ENCODE data around the gene NXPH1.

The NXPH1 gene

GRCh38 chr7:8739837-8740236 is 306.4 kb downstream of the NXPH1 start:
- no peak for DNase-seq

GRCh38 chr7:8742837-8743236 is 309.4 kb downstream of the NXPH1 start:
- no peak for DNase-seq

GRCh38 chr7:8747338-8747737 is 313.9 kb downstream of the NXPH1 start:
- DNase-seq = no peak

- DNase-seq = no peak
Measured at GRCh38 chr7:8751557-8752231, 318.3 kb downstream of the NXPH1 start.

DNA sequence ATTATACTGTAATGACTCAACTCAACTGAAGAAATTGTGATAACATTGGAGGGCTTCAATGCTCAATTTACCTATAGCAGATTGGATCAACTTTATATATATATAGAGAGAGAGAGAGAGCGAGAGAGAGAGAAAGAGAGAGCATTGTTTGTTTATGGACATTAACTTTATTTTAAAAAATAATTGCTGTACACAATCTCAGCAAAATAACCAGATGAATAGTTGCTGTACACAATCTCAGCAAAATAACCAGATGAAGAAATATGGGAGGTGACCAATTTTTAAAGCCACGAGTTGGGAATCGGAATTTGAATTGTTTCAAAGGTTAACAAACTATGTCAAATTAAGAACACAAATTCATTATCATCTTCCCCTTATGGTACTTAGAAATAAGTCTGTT is 319.9 kb downstream of the NXPH1 start:
- no peak for DNase-seq

DNA sequence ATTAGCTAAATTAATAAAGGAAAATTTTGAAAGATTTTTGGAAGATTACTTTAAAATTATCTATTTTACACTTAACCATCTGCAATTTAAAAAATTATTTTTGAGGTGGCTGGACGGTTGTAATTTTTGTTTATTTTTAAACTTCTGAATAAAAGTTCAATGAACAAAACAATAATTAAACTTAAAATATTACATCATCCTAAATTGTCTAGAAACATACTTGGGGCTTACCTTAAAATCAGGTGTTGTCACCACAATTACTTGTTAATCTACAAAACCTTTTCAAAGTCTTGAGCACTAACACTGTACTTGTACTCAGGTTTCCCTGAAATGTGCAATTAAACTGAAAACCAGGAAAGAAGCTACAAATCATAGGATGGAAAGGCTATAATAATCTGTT is 328.3 kb downstream of the NXPH1 start:
- no peak for DNase-seq

GRCh38 chr7:8762803-8763202 is 329.4 kb downstream of the NXPH1 start:
- DNase-seq = no peak

- DNase-seq = no peak
Measured at GRCh38 chr7:8765374-8765773, 332.0 kb downstream of the NXPH1 start.

DNA sequence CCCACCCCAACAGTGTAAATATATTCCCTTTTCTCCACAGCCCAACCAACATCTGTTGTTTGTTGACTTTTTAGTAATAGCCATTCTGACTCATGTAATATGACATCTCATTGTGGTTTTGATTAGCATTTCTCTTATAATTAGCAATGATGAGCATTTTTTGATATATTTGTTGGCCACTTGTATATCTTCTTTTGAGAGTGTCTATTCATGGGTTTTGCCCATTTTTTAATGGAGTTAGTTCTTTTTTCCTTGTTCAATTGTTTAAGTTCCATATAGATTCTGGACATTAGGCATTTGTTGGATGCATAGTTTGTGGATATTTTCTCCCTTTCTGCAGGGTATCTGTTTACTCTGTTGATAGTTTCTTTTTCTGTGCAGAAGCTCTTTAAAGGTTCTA is 340.1 kb downstream of the NXPH1 start:
- no peak for DNase-seq

- DNase-seq = no peak
Measured at GRCh38 chr7:8778459-8778858, 345.1 kb downstream of the NXPH1 start.

GRCh38 chr7:8781166-8781565 is 347.8 kb downstream of the NXPH1 start:
- no peak for DNase-seq

GRCh38 chr7:8783229-8783628 is 349.8 kb downstream of the NXPH1 start:
- no peak for DNase-seq

- DNase-seq = no peak
Measured at GRCh38 chr7:8785081-8785480, 351.7 kb downstream of the NXPH1 start.

GRCh38 chr7:8800986-8801385 is 367.6 kb downstream of the NXPH1 start:
- DNase-seq = no peak

Data from activated gamma-delta T cell treated with Interleukin-2 at 50 U/mL for 16 hours (primary cell).